Endothelial cell of umbilical vein (primary cell): ENCODE measurements around the gene ZBTB7B. TPM values are rescaled to one million over a fixed set of nuclear protein-coding genes. Genes with fewer than 3 reads are reported as not detected.

Source experiments
- BruUV-seq: library from RNA; stranded (reverse); fragments of 400-500 nt; replicated peaks from 2 replicates; lab custom pipeline; 2021; lab: Mats Ljungman, UMichigan
- CTCF ChIA-PET: fragments of 300-600, 350-600 bp; sonication (Branson Sonifier 250); formaldehyde crosslinking; loops from one replicate; lab custom pipeline; 2021; ENCODE audit warnings: antibody characterized with exemption, inconsistent platforms; lab: Charles Lee
- POLR2A ChIA-PET: fragments of 300-600, 350-600 bp; sonication (Branson Sonifier 250); formaldehyde crosslinking; loops from one replicate; lab custom pipeline; 2021; ENCODE audit warnings: antibody characterized with exemption, inconsistent platforms; lab: Charles Lee
- DNase-seq: peaks from one replicate; pipeline ENCODE4 v3.0.0-alpha.2; 2011; ENCODE audit warnings: low read depth, low spot score
- FAIRE-seq: peaks from 2 replicates; lab custom pipeline; 2011; peaks lifted over from hg19 to GRCh38; lab: Jason Lieb, UNC
- H2AFZ ChIP-seq: 2 replicates; pipeline ENCODE4 v1.6.0; 2012; ENCODE audit warnings: low read depth, low read length, control low read depth, inconsistent platforms
- H3K27ac ChIP-seq: 2 replicates; pipeline ENCODE4 v1.5.1; 2011; ENCODE audit warnings: low read depth, mild to moderate bottlenecking, control low read depth, low read length, moderate library complexity; ENCODE audit not compliant: insufficient read depth
- H3K27me3 ChIP-seq, 2 experiments: 2 replicates each; pipeline versions ENCODE4 v1.6.0 to v1.6.1; 2011; ENCODE audit warnings: low read length in 2 of 2, mixed read lengths in 1 of 2; ENCODE audit not compliant: control insufficient read depth in 2 of 2, insufficient read depth in 2 of 2
- H3K36me3 ChIP-seq, 2 experiments: 2 replicates in 1 of 2; 3 replicates in 1 of 2; pipeline ENCODE4 v1.5.1; 2011; ENCODE audit warnings: low read length in 2 of 2, mild to moderate bottlenecking in 1 of 2, moderate library complexity in 1 of 2; ENCODE audit not compliant: control insufficient read depth in 2 of 2, insufficient read depth in 2 of 2; ENCODE audit errors: extremely low read depth in 1 of 2
- H3K4me1 ChIP-seq: 3 replicates; pipeline ENCODE4 v1.5.1; 2011; ENCODE audit warnings: mild to moderate bottlenecking, low read length; ENCODE audit not compliant: control insufficient read depth, insufficient read depth; ENCODE audit errors: extremely low read depth
- H3K4me2 ChIP-seq: 2 replicates; pipeline ENCODE4 v1.6.1; 2011; ENCODE audit warnings: low read length, control low read depth, mixed read lengths; ENCODE audit not compliant: insufficient read depth
- H3K4me3 ChIP-seq, 3 experiments: fragments of 200-600 bp in 1 of 3; sonication (generic), shearing (Covaris generic) in 1 of 3; replicated peaks in 1 of 3; 2 replicates each; pipeline ENCODE4 v1.5.1; 2011 to 2016; ENCODE audit warnings: control low read depth in 3 of 3, low read length in 3 of 3, mild to moderate bottlenecking in 2 of 3, inconsistent platforms in 1 of 3, low read depth in 1 of 3, moderate library complexity in 1 of 3; ENCODE audit not compliant: insufficient read depth in 1 of 3
- H3K79me2 ChIP-seq: 2 replicates; pipeline ENCODE4 v1.6.0; 2012; ENCODE audit warnings: low read length, inconsistent platforms; ENCODE audit not compliant: control insufficient read depth, insufficient read depth
- H3K9ac ChIP-seq: replicated peaks from 2 replicates; pipeline ENCODE3; 2011; ENCODE audit warnings: low read length, control low read depth; ENCODE audit not compliant: insufficient read depth; ENCODE audit errors: extremely low read depth
- H3K9me1 ChIP-seq: replicated peaks from 3 replicates; pipeline ENCODE4 v1.6.0; 2011; ENCODE audit warnings: mild to moderate bottlenecking, low read length; ENCODE audit not compliant: control insufficient read depth, insufficient read depth; ENCODE audit errors: extremely low read depth
- H3K9me3 ChIP-seq: replicated peaks from 2 replicates; pipeline ENCODE4 v1.5.1; 2012; ENCODE audit warnings: low read length, inconsistent platforms; ENCODE audit not compliant: control insufficient read depth, insufficient read depth
- H4K20me1 ChIP-seq: replicated peaks from 2 replicates; pipeline ENCODE3; 2011; ENCODE audit warnings: mild to moderate bottlenecking, low read length; ENCODE audit not compliant: control insufficient read depth, insufficient read depth; ENCODE audit errors: extremely low read depth
- CTCF ChIP-seq, 2 donors: IDR thresholded peaks; 1 replicate in 1 of 2; 2 replicates in 1 of 2; pipeline ENCODE4 v1.5.1; 2011; ENCODE audit warnings: low read length in 2 of 2, mild to moderate bottlenecking in 2 of 2, moderate library complexity in 2 of 2, control low read depth in 1 of 2, inconsistent platforms in 1 of 2, low read depth in 1 of 2; ENCODE audit not compliant: insufficient read depth in 1 of 2; ENCODE audit errors: extremely low read depth in 1 of 2
- JUN ChIP-seq: IDR thresholded peaks from 2 replicates; pipeline ENCODE4 v1.6.1; 2011; ENCODE audit warnings: borderline replicate concordance, low read depth; ENCODE audit not compliant: insufficient read length, insufficient read depth
- MAX ChIP-seq: IDR thresholded peaks from 2 replicates; pipeline ENCODE4 v1.6.1; 2011; ENCODE audit not compliant: insufficient read depth, insufficient read length
- MYC ChIP-seq: IDR thresholded peaks from one replicate; pipeline ENCODE4 v1.6.1; 2011; ENCODE audit warnings: mild to moderate bottlenecking, low read depth, low read length
- POLR2AphosphoS5 ChIP-seq: IDR thresholded peaks from 2 replicates; pipeline ENCODE4 v1.6.1; 2012; ENCODE audit warnings: low read depth, mild to moderate bottlenecking, control low read depth, low read length, moderate library complexity; ENCODE audit not compliant: insufficient read depth
- dilution Hi-C: fragments of 300-500 bp; cut with MboI; formaldehyde crosslinking; loops from one replicate; pipeline ENCODE4 v1.15.0; 2019; ENCODE audit warnings: low sequenced_read_pairs; ENCODE audit not compliant: extremely low pct_ligation_motif_present
- intact Hi-C: fragments of 100-400 bp; cut with micrococcal nuclease; formaldehyde crosslinking; loops from one replicate; pipeline ENCODE4 v1.10.0; 2022
- polyA plus RNA-seq, 4 experiments: library from polyadenylated mRNA; depleted of rRNA in 3 of 4; stranded (reverse) in 3 of 4; unstranded in 1 of 4; fragments of >200 nt; gene quantifications; 2 replicates each; pipeline versions ENCODE4 v1.2.1 to v1.2.3, GENCODE V29; 2011 to 2012; ENCODE audit warnings: missing spikeins in 1 of 4
- total RNA-seq: library from RNA; stranded (reverse); gene quantifications from 2 replicates; pipeline ENCODE4 v1.2.3, GENCODE V29; 2021

ZBTB7B gene
- total and polyA plus RNA-seq, 2 donors (not counting 3 experiments of a cell fraction or from before 2014, with no cell fraction given) = 20.0 to 26.2 TPM

DNA sequence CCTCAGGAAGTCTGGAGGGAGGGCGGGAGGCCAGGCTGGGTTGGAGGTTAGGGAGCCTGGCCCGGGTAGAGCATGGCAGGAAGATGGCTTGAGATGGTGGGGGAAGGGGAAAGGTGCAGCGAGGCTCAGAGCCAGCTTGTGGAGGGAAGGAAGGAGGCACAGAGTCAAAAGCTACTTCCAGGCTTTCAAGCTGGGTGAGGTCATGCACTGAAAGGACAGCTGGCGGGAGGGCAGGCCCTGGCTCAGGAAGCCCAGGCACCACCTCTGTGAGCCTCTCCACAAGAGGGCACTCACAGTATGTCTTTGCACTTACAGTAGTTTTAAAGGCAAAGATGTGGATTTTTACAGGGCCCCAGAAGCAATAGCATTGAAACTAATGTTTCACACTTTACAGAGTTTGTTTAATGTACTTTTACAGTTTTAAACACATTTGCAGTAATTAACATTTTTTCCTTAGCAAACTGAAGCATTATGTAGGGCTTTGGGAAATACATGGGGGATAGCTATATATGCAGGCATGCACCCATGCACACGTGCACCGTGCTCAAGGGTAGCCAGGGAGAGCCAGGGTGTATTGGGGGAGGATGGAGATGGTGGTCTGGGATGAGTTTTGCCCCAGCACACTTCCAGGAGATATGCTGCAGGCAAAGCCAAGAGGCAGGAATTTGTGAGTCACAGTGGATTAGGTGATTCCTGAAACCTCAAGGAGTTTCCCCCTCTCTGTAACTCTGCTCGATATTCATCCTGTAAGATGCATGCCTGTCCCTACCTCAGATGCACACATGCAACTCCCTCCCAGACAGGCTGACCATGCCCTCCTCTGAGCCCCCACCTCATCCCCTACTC is 42.4 kb downstream of the ZBTB7B start:
- H4K20me1 ChIP-seq = no peaks in the 10 kb centered on the region
- ChIA-PET CTCF (interaction anchor here (0.5 to 4.5 kb wide), 32 partner anchors 9 to 128 kb away, joined by 3 to 67 read pairs (median 4); partner anchors contain the start of genes DCST1, DCST2, EFNA3 and EFNA4), POLR2A (interaction anchor here (0.6 kb wide), 1 partner anchor 485 kb away, joined by 3 read pairs; no protein-coding TSS in a partner anchor)
- dilution Hi-C loops (no loop called here), intact Hi-C loops (loop anchor here (1.0 to 2.0 kb wide), 4 partner anchors 16 to 122 kb away; partner anchors contain the start of gene ZBTB7B)
- H3K9me1 ChIP-seq = no peaks in the 10 kb centered on the region
- H3K4me3 ChIP-seq = no peak overlapping the region
- peak; percentile 79 for DNase-seq
- TF ChIP-seq CTCF (IDR thresholded peaks at IDR 0.05; ENCODE audit: extremely low read depth in 1 of 2, insufficient read depth in 1 of 2, low read depth in 1 of 2, low read length in 2 of 2) (peak; percentile 79 to 89), JUN (no peak), MYC (no peak), MAX (no peak), POLR2AphosphoS5 (peak; percentile 53)
- H2AFZ ChIP-seq = peak overlapping the region; percentile 82
- H3K79me2 ChIP-seq = no peaks in the 10 kb centered on the region
- no peaks in the 10 kb centered on the region for H3K27me3 ChIP-seq
- no peak overlapping the region for H3K4me2 ChIP-seq
- H3K4me1 ChIP-seq = peaks cover 18% of the 10 kb centered on the region
- FAIRE-seq = peak; percentile 98
- H3K9ac ChIP-seq = no peak overlapping the region
- no TSS peak for BruUV-seq
- no peaks in the 10 kb centered on the region for H3K36me3 ChIP-seq
- no peaks in the 10 kb centered on the region for H3K9me3 ChIP-seq
- H3K27ac ChIP-seq = no peak overlapping the region
